HEK293 (cell line): ENCODE results near the gene IPO11.
"Not testable (repeated sequence)": the region's sequence is repeated elsewhere in the genome, so short reads cannot be mapped to it uniquely, and the experiment has no call there.

Source experiments
- CTCF ChIA-PET: fragments of 350-600 bp; formaldehyde crosslinking; extraction: SDS; loops from one replicate; lab custom pipeline; 2021; ENCODE audit warnings: antibody characterized with exemption; lab: Yijun Ruan, JAX
- POLR2A ChIA-PET: fragments of 300-600 bp; formaldehyde crosslinking; extraction: SDS; loops from one replicate; lab custom pipeline; 2020; ENCODE audit warnings: antibody characterized with exemption, inconsistent platforms; lab: Yijun Ruan, JAX
- H3K27ac ChIP-seq: fragments of 200-500 bp; sonication (Bioruptor generic); 2 replicates; pipeline ENCODE4 v1.5.1; 2014; ENCODE audit warnings: low read depth, low read length, control low read depth, inconsistent platforms; ENCODE audit errors: extremely low read depth
- H3K36me3 ChIP-seq, 2 experiments: fragments of 200-500 bp in 1 of 2; sonication (Bioruptor generic) in 1 of 2; 1 replicate in 1 of 2; 2 replicates in 1 of 2; pipeline ENCODE4 v1.5.1; 2014 to 2017; ENCODE audit warnings: inconsistent platforms in 2 of 2, low read length in 2 of 2; ENCODE audit not compliant: control insufficient read depth in 2 of 2, insufficient read depth in 1 of 2
- H3K4me1 ChIP-seq: fragments of 200-500 bp; sonication (Bioruptor generic); 2 replicates; pipeline ENCODE4 v1.5.1; 2014; ENCODE audit warnings: mild to moderate bottlenecking, low read length, inconsistent platforms; ENCODE audit not compliant: control insufficient read depth, insufficient read depth
- H3K4me3 ChIP-seq: 2 replicates; pipeline ENCODE4 v1.5.1; 2011; ENCODE audit warnings: low read depth, mild to moderate bottlenecking, control low read depth, low read length, moderate library complexity
- H3K9me3 ChIP-seq: fragments of 200-500 bp; sonication (Bioruptor generic); 2 replicates; pipeline ENCODE4 v1.5.1; 2014; ENCODE audit warnings: low read depth, low read length, inconsistent platforms; ENCODE audit not compliant: control insufficient read depth, insufficient read depth
- MEIS1 ChIP-seq: sonication (generic); formaldehyde crosslinking; IDR thresholded peaks from 2 replicates; pipeline ENCODE4 v1.8.1; 2022; ENCODE audit warnings: missing genetic modification reagents, mild to moderate bottlenecking, borderline replicate concordance
- SCRT1 ChIP-seq: fragments of 450-650 bp; formaldehyde crosslinking; IDR thresholded peaks from 2 replicates; pipeline ENCODE4 v1.5.1; 2016; ENCODE audit warnings: missing biosample characterization, missing genetic modification characterization, borderline replicate concordance
- TCF7L2 ChIP-seq: IDR thresholded peaks from 2 replicates; pipeline ENCODE4 v1.6.1; 2011; ENCODE audit warnings: low read depth, mild to moderate bottlenecking, inconsistent platforms, low read length, moderate library complexity, borderline replicate concordance
- ZIC2 ChIP-seq: fragments of 450-650 bp; formaldehyde crosslinking; IDR thresholded peaks from 2 replicates; pipeline ENCODE4 v1.5.1; 2016; ENCODE audit warnings: missing biosample characterization, missing genetic modification characterization
- ZNF114 ChIP-seq: fragments of 450-650 bp; formaldehyde crosslinking; IDR thresholded peaks from 2 replicates; pipeline ENCODE4 v1.5.0; 2017; ENCODE audit warnings: missing biosample characterization, missing genetic modification characterization
- ZNF214 ChIP-seq: fragments of 450-650 bp; formaldehyde crosslinking; IDR thresholded peaks from 2 replicates; pipeline ENCODE4 v1.5.1; 2017; ENCODE audit warnings: missing biosample characterization, mild to moderate bottlenecking, missing genetic modification characterization, borderline replicate concordance
- ZNF404 ChIP-seq: fragments of 450-650 bp; formaldehyde crosslinking; IDR thresholded peaks from 2 replicates; pipeline ENCODE4 v1.5.1; 2017; ENCODE audit warnings: missing biosample characterization, missing genetic modification characterization
- ZNF596 ChIP-seq: fragments of 450-650 bp; IDR thresholded peaks from 2 replicates; pipeline ENCODE4 v1.5.0; 2018; ENCODE audit warnings: missing biosample characterization, mild to moderate bottlenecking, missing genetic modification characterization, moderate library complexity
- ZNF658 ChIP-seq: fragments of 450-650 bp; formaldehyde crosslinking; IDR thresholded peaks from 2 replicates; pipeline ENCODE4; 2016; ENCODE audit warnings: missing biosample characterization, missing genetic modification characterization
- ZNF660 ChIP-seq: fragments of 450-650 bp; IDR thresholded peaks from 2 replicates; pipeline ENCODE4 v1.5.1; 2018; ENCODE audit warnings: missing biosample characterization, mild to moderate bottlenecking, missing genetic modification characterization
- ZNF670 ChIP-seq: fragments of 450-650 bp; formaldehyde crosslinking; IDR thresholded peaks from 2 replicates; pipeline ENCODE4 v1.5.1; 2016; ENCODE audit warnings: missing biosample characterization, missing genetic modification characterization, low read depth
- ZNF843 ChIP-seq: fragments of 450-650 bp; formaldehyde crosslinking; IDR thresholded peaks from 2 replicates; pipeline ENCODE4 v1.5.1; 2016; ENCODE audit warnings: missing biosample characterization, missing genetic modification characterization
- TF ChIP-seq, protein P1 (sequence below): fragments of 450-650 bp; formaldehyde crosslinking; IDR thresholded peaks from 2 replicates; pipeline ENCODE4 v1.5.1; 2016; ENCODE audit warnings: missing biosample characterization, missing genetic modification characterization, low read depth

The IPO11 gene

DNA sequence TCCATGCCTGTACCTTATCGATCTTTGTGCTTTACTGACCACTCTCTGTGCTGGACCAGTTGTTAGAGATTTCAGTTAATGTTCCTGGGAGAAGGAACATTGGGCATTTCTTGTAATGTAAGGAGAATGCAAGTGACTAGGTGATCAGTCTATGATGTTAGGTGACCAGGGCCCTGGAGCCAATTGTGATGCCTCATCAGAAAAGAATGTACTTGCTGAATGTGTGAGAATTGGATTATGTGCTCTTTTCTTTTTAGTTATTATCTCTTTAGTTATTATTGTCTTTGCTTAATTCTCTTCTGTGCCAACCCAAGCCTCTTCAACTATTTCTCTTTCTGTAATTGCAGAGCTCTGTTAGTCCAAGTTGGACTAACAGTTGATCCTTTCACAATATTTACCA is 258.9 kb downstream of the IPO11 start:
- CTCF ChIA-PET, result interaction anchor here (0.6 kb wide), 1 partner anchor 214 kb away, joined by 3 read pairs; no protein-coding TSS in a partner anchor

GRCh38 chr5:62676596-62676995 is 264.0 kb downstream of the IPO11 start:
- H3K36me3 ChIP-seq, CTCF ChIA-PET, H3K9me3 ChIP-seq, H3K4me1 ChIP-seq, H3K27ac ChIP-seq, POLR2A ChIA-PET, H3K4me3 ChIP-seq: not testable (repeated sequence)

More for the DNA sequence above, 258.9 kb downstream of the IPO11 start:
- Histone ChIP-seq H3K4me1 (no peaks in the 10 kb centered on the region), H3K4me3 (no peak overlapping the region), H3K9me3 (no peaks in the 10 kb centered on the region), H3K27ac (no peak overlapping the region), H3K36me3 (no peaks in the 10 kb centered on the region)
- POLR2A ChIA-PET, result no interaction called here
- TF ChIP-seq ZNF114 (tag by site-specific recombination) (no peak), ZNF596 (tag by site-specific recombination) (no peak), ZIC2 (no peak), ZNF843 (tag by site-specific recombination) (no peak), TCF7L2 (no peak), SCRT1 (tag by site-specific recombination) (no peak), MEIS1 (CRISPR knock-in tag) (no peak), ZNF214 (no peak), ZNF670 (tag by site-specific recombination) (no peak), ZNF658 (tag by site-specific recombination) (no peak), ZNF660 (no peak), ZNF404 (tag by site-specific recombination) (no peak)
- TF ChIP-seq, protein P1, sequence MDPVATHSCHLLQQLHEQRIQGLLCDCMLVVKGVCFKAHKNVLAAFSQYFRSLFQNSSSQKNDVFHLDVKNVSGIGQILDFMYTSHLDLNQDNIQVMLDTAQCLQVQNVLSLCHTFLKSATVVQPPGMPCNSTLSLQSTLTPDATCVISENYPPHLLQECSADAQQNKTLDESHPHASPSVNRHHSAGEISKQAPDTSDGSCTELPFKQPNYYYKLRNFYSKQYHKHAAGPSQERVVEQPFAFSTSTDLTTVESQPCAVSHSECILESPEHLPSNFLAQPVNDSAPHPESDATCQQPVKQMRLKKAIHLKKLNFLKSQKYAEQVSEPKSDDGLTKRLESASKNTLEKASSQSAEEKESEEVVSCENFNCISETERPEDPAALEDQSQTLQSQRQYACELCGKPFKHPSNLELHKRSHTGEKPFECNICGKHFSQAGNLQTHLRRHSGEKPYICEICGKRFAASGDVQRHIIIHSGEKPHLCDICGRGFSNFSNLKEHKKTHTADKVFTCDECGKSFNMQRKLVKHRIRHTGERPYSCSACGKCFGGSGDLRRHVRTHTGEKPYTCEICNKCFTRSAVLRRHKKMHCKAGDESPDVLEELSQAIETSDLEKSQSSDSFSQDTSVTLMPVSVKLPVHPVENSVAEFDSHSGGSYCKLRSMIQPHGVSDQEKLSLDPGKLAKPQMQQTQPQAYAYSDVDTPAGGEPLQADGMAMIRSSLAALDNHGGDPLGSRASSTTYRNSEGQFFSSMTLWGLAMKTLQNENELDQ (tag by site-specific recombination), result no peak
